Tibial artery (tissue), 4 donors: ENCODE measurements around the gene SORCS2.

Experiments
- DNase-seq, 2 donors: peaks; one replicate each; pipeline ENCODE4 v3.0.0-alpha.2; 2019
- H3K27ac ChIP-seq, 2 donors: fragments of 200-600 bp; sonication (generic) in 1 of 2; 1 replicate in 1 of 2; 2 replicates in 1 of 2; pipeline ENCODE4 v1.5.1; 2018 to 2019; ENCODE audit warnings: mild to moderate bottlenecking in 1 of 2
- H3K27me3 ChIP-seq, 2 donors: fragments of 200-600 bp; sonication (generic) in 1 of 2; one replicate each; pipeline versions ENCODE4 v1.5.1 to v1.6.0; 2016 to 2019
- H3K36me3 ChIP-seq, 3 donors: fragments of 200-600 bp; sonication (generic) in 2 of 3; one replicate each; pipeline ENCODE4 v1.5.1; 2016 to 2019; ENCODE audit warnings: mild to moderate bottlenecking in 2 of 3
- H3K4me1 ChIP-seq, 4 donors: fragments of 200-600 bp; sonication (generic) in 2 of 4; 1 replicate in 3 of 4; 2 replicates in 1 of 4; pipeline ENCODE4 v1.5.1; 2016 to 2019
- H3K4me3 ChIP-seq, 2 donors: fragments of 200-600 bp; sonication (generic) in 1 of 2; 1 replicate in 1 of 2; 2 replicates in 1 of 2; pipeline ENCODE4 v1.5.1; 2018 to 2019; ENCODE audit warnings: mild to moderate bottlenecking in 2 of 2
- H3K9me3 ChIP-seq, 3 donors: fragments of 200-600 bp; sonication (generic) in 1 of 3; one replicate each; pipeline ENCODE4 v1.5.1; 2016 to 2019
- intact Hi-C: fragments of 100-400 bp; cut with DNase I; formaldehyde crosslinking; loops from one replicate; pipeline ENCODE4 v1.15.0; 2023; ENCODE audit warnings: low total_unique reads
- TF ChIP-seq, protein P1 (sequence below), 2 experiments: fragments of 200-600 bp in 1 of 2; fragments of 450-650 bp in 1 of 2; IDR thresholded peaks; one replicate each; pipeline ENCODE4 v1.5.1; 2017 to 2019; ENCODE audit warnings: antibody characterized with exemption in 2 of 2, mild to moderate bottlenecking in 1 of 2, moderate library complexity in 1 of 2

Gene SORCS2

DNA sequence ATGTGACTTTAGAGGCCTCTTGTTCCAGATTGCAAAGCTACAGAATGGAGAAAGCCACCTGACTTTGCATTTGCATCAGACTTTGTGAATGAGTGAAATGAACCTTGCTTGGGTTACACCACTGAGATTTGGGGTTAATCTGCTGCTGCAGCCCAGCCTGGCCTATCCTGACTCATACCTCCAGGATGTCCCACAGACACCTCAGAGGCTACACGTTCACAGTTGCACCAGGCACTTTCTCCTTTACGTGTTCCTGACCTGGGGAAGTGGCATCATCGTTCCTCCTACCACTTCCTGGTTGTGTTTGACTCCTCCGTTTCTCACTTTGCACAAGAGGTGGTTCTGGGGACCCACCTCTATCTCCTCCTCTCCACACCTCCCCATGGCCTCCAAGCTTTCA, 9.2 kb upstream of the SORCS2 start:
- Histone ChIP-seq H3K4me1 (no peaks in the 10 kb centered on the region), H3K27me3 (peaks cover 0 to 25% of the 10 kb centered on the region in 2 donors), H3K9me3 (peaks cover 0 to 16% (median 3%) of the 10 kb centered on the region in 3 donors), H3K4me3 (no peak overlapping the region), H3K27ac (no peak overlapping the region), H3K36me3 (no peaks in the 10 kb centered on the region)
- TF ChIP-seq, protein P1, sequence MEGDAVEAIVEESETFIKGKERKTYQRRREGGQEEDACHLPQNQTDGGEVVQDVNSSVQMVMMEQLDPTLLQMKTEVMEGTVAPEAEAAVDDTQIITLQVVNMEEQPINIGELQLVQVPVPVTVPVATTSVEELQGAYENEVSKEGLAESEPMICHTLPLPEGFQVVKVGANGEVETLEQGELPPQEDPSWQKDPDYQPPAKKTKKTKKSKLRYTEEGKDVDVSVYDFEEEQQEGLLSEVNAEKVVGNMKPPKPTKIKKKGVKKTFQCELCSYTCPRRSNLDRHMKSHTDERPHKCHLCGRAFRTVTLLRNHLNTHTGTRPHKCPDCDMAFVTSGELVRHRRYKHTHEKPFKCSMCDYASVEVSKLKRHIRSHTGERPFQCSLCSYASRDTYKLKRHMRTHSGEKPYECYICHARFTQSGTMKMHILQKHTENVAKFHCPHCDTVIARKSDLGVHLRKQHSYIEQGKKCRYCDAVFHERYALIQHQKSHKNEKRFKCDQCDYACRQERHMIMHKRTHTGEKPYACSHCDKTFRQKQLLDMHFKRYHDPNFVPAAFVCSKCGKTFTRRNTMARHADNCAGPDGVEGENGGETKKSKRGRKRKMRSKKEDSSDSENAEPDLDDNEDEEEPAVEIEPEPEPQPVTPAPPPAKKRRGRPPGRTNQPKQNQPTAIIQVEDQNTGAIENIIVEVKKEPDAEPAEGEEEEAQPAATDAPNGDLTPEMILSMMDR (IDR thresholded peaks at IDR 0.05) = no peak
- intact Hi-C loops = no loop called here
- DNase-seq = peak; percentile 4 to 34

DNA sequence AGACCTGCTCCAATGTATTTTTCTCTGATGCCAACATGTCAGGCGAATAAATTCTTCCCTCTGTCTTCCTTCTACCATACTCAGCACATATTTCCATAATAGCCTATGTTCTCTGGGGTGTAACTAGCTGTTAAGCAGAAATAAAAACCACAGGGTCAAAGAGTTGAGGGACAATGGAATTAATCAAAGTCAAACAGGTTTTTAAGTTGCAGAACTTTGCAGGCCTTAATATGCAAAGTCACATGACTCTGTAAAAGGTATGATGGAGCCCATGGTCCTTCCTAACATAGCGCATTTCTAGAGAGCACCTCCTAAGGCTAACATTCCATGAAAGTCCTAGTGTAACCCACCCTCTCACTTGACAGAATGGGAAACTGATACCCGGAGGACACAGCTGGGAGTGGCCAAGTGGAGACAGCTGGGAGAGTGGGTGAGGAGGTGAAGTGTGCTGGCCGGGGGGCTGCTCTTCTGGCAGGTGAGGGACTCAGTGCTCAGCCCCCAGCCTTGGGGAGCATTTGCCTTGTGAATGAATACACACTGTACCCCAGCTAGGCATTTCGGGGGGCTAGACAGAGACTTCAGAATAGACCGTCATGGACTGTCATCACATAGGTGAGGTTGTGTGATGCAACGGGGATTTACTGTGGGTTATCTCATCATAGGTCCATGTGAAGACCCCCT, 8.4 kb upstream of the SORCS2 start:
- H3K27ac ChIP-seq = no peak overlapping the region
- peak; percentile 10 to 28 for DNase-seq
- H3K4me3 ChIP-seq = no peak overlapping the region
- TF ChIP-seq, protein P1 (IDR thresholded peaks at IDR 0.05) = no peak
- H3K4me1 ChIP-seq = no peaks in the 10 kb centered on the region
- H3K9me3 ChIP-seq = peaks cover 0 to 13% (median 2%) of the 10 kb centered on the region in 3 donors
- H3K36me3 ChIP-seq = no peaks in the 10 kb centered on the region
- H3K27me3 ChIP-seq = peaks cover 0 to 33% of the 10 kb centered on the region in 2 donors
- intact Hi-C loops = no loop called here

DNA sequence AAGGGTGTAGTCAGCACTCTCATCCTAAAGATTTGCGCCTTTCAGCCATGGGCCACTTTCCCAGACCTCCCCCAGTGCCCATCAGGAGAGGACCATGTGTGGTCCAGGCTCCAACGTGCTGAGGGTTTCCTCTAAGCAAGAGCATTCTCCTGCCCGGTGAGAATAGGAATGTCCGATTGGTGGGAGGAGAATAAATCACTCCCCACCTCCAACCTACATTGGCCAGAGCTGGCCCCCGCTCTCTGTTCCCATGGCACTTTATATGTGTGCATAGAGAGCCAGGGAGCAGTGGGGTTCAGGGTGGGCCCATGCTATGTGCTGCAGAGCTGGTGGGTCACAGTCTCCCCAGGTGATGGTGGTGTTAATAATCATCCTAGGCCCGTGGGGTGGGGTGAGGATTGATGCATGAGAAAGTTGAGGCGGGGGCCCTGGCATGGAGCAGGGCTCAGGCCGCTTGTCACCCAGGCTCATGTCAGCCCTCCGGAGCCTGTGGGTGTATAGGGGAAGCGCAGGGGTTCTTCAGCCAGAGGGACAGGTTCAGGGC, 6.8 kb upstream of the SORCS2 start:
- H3K4me3 ChIP-seq = no peak overlapping the region
- no peaks in the 10 kb centered on the region for H3K36me3 ChIP-seq
- TF ChIP-seq, protein P1 (IDR thresholded peaks at IDR 0.05) = no peak
- intact Hi-C loops = no loop called here
- H3K27me3 ChIP-seq = peaks cover 0 to 44% of the 10 kb centered on the region in 2 donors
- H3K4me1 ChIP-seq = no peaks in the 10 kb centered on the region
- no peak overlapping the region for H3K27ac ChIP-seq
- peak; percentile 14 to 40 for DNase-seq
- no peaks in the 10 kb centered on the region for H3K9me3 ChIP-seq

DNA sequence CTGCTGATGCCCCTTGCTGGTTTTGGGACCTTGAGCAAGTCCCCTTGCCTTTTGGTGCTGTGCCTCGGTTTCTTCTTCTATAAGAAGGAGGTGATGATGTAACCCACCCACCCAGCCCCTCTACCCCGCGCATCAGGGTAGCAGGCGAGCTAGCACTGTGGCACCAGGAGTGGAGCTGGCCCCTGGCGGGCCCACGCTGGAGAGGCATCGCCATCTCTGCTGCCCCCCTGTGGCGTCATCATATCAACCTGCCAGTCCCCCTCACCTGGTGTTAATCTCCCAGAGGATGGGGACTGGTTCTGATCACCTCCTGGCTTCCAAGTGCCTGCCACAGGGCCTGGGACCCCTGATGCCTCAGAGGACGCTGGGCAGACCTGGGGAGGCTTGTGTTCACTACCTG, 6.3 kb upstream of the SORCS2 start:
- H3K9me3 ChIP-seq = no peaks in the 10 kb centered on the region
- DNase-seq = peak; percentile 16 to 53
- H3K36me3 ChIP-seq = no peaks in the 10 kb centered on the region
- no peak overlapping the region for H3K27ac ChIP-seq
- intact Hi-C loops = no loop called here
- H3K27me3 ChIP-seq = peaks cover 0 to 46% of the 10 kb centered on the region in 2 donors
- no peaks in the 10 kb centered on the region for H3K4me1 ChIP-seq
- no peak overlapping the region for H3K4me3 ChIP-seq
- TF ChIP-seq, protein P1 (IDR thresholded peaks at IDR 0.05) = no peak

DNA sequence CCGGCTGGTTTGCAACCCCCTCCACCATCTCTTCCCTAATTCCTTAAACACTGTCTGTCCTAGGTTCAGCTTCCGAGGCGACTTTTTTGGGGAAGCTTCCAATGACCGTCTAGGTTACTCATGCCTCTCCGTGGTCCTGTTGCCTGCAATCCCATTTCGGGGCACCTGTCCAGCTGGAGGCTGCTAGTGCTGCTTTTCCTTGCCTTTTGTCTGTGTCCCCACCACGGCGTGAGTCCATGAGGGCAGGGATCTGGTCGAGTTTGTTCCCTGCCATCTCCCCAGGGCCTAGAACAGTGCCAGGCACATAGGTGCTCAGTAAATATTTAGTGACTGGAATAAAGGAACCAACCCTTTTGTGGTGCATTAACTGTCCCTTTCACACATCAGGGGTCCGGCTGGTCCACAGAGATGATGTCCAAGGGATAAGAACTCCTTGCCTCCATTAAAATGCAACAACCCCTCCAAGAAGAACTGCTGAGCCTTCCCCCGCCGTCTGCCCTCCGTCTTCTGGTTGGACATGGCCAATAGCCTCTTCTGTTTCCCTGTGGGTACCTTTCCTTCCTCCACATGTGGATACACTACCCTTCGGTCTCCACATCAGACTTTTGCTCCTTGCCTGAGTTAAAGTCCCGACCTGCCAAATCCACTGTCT, 5.7 kb upstream of the SORCS2 start:
- no peak overlapping the region for H3K27ac ChIP-seq
- intact Hi-C loops = no loop called here
- TF ChIP-seq, protein P1 (IDR thresholded peaks at IDR 0.05) = no peak
- no peaks in the 10 kb centered on the region for H3K36me3 ChIP-seq
- H3K4me1 ChIP-seq = peaks cover 0 to under 1% (median 0%) of the 10 kb centered on the region in 4 donors
- H3K9me3 ChIP-seq = no peaks in the 10 kb centered on the region
- no peak overlapping the region for H3K4me3 ChIP-seq
- DNase-seq = peak; percentile 11 to 32
- H3K27me3 ChIP-seq = peaks cover 0 to 52% of the 10 kb centered on the region in 2 donors
